ENCODE data around the gene NTM. TPM values are rescaled to one million over a fixed set of nuclear protein-coding genes. Genes with fewer than 3 reads are reported as not detected.

Gene NTM
- total and polyA plus RNA-seq, 12 donors: 0.26 to 11.5 (median 4.0) TPM

- TF ChIP-seq CTCF (IDR thresholded peaks at IDR 0.05): no peak
- no peak for TF ChIP-seq POLR2A (IDR thresholded peaks at IDR 0.05)
- no peaks in the 10 kb centered on the region for H3K9me3 ChIP-seq (replicated peaks in 1 of 3)
- H3K36me3 ChIP-seq (replicated peaks in 1 of 2): no peaks in the 10 kb centered on the region
- H3K4me1 ChIP-seq (replicated peaks in 1 of 2): no peaks in the 10 kb centered on the region
- no peak overlapping the region for H3K27ac ChIP-seq
- no peaks in the 10 kb centered on the region for H3K27me3 ChIP-seq
- no peak for DNase-seq
- 17 to 36% (median 18%) methylated on average over 1 of the region's 1 CpG for WGBS, 4 donors
- no peak overlapping the region for H3K4me3 ChIP-seq
- intact Hi-C loops (cut with DNase I): no loop called here
These were observed 684.4 kb downstream of the NTM start for GRCh38 chr11:132054822-132055221.

- no peaks in the 10 kb centered on the region for H3K27me3 ChIP-seq
- WGBS, 4 donors: 74 to 78% (median 75%) methylated on average over 6 of the region's 6 CpGs
- no peak for TF ChIP-seq POLR2A (IDR thresholded peaks at IDR 0.05)
- TF ChIP-seq CTCF (IDR thresholded peaks at IDR 0.05): no peak
- no peak overlapping the region for H3K4me3 ChIP-seq
- intact Hi-C loops (cut with DNase I): no loop called here
- H3K27ac ChIP-seq: no peak overlapping the region
- H3K36me3 ChIP-seq (replicated peaks in 1 of 2): no peaks in the 10 kb centered on the region
- no peaks in the 10 kb centered on the region for H3K4me1 ChIP-seq (replicated peaks in 1 of 2)
- no peak for DNase-seq
- no peaks in the 10 kb centered on the region for H3K9me3 ChIP-seq (replicated peaks in 1 of 3)
These were observed 684.9 kb downstream of the NTM start for GRCh38 chr11:132055296-132055695.

GRCh38 chr11:132056689-132057088, 686.3 kb downstream of the NTM start:
- intact Hi-C loops (cut with DNase I): no loop called here
- WGBS, 4 donors: 51 to 59% (median 56%) methylated on average over 6 of the region's 6 CpGs
- H3K36me3 ChIP-seq (replicated peaks in 1 of 2): no peaks in the 10 kb centered on the region
- no peaks in the 10 kb centered on the region for H3K4me1 ChIP-seq (replicated peaks in 1 of 2)
- no peak for TF ChIP-seq POLR2A (IDR thresholded peaks at IDR 0.05)
- no peak for TF ChIP-seq CTCF (IDR thresholded peaks at IDR 0.05)
- H3K27me3 ChIP-seq: no peaks in the 10 kb centered on the region
- peak in 1 of 7 donors; percentile 33 for DNase-seq
- peak overlapping the region in 1 of 5 donors; percentile 47 for H3K27ac ChIP-seq
- H3K4me3 ChIP-seq: no peak overlapping the region
- H3K9me3 ChIP-seq (replicated peaks in 1 of 3): no peaks in the 10 kb centered on the region

GRCh38 chr11:132057266-132057665, 686.9 kb downstream of the NTM start:
- WGBS, 4 donors: 55 to 63% (median 57%) methylated on average over 3 of the region's 3 CpGs
- no peak overlapping the region for H3K4me3 ChIP-seq
- TF ChIP-seq CTCF (IDR thresholded peaks at IDR 0.05): no peak
- TF ChIP-seq POLR2A (IDR thresholded peaks at IDR 0.05): no peak
- intact Hi-C loops (cut with DNase I): no loop called here
- DNase-seq: no peak
- peak overlapping the region in 2 of 5 donors; percentile 39 to 47 for H3K27ac ChIP-seq
- no peaks in the 10 kb centered on the region for H3K9me3 ChIP-seq (replicated peaks in 1 of 3)
- H3K36me3 ChIP-seq (replicated peaks in 1 of 2): no peaks in the 10 kb centered on the region
- H3K4me1 ChIP-seq (replicated peaks in 1 of 2): no peaks in the 10 kb centered on the region
- H3K27me3 ChIP-seq: no peaks in the 10 kb centered on the region

All from adrenal gland (tissue), 12 donors.